CD4-positive, alpha-beta T cell treated with Interleukin-12 subunit alpha and Interleukin-12 subunit beta, for 1 hour (primary cell): ENCODE results near the gene WT1.

Experiments
- DNase-seq: peaks from one replicate; pipeline ENCODE4 v3.0.0-alpha.2; 2020

WT1 gene

GRCh38 chr11:32420937-32421901 is 14.1 kb downstream of the WT1 start:
- DNase-seq = peak; percentile 51

DNA sequence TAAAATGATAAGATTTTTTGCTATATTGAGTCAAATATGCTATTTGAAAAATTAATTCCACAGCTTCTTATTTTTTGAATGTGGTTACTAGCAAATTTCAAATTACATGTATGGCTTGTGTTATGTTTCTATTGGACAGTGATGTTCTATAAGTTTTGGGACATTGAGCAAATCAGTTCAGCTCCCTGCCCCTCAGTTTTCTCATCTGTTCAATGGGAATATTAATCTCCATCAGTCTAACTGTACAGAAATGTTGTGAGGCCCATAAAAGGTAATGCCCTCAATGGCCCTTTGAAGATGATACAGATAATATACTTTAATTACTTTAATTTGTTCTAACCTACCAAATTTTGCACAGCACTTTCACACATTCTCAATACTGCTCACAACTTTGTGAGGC is 15.2 kb downstream of the WT1 start:
- no peak for DNase-seq

- no peak for DNase-seq
Measured at GRCh38 chr11:32418836-32419235, 16.5 kb downstream of the WT1 start.

GRCh38 chr11:32417806-32418205 is 17.5 kb downstream of the WT1 start:
- DNase-seq = no peak

DNA sequence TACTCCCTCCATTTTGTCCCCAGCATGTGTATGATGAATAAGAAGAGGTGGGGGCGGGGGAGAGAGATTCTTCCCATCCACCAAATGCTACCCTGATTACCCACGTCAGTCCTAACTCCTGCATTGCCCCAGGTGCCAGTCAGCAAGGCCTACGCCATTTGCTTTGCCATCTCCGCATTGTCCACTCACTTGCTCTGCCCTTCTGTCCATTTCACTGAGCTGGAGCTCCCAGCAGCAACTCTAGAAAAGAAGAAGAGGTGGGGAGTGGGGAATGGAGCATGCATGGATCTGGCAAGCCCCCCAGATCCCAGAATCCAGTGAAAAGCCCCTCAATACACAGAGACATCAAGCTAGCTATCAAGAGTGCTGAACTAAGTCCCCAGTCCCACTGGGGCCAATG is 19.0 kb downstream of the WT1 start:
- no peak for DNase-seq

- no peak for DNase-seq
Measured at GRCh38 chr11:32414925-32415324, 20.4 kb downstream of the WT1 start.

DNA sequence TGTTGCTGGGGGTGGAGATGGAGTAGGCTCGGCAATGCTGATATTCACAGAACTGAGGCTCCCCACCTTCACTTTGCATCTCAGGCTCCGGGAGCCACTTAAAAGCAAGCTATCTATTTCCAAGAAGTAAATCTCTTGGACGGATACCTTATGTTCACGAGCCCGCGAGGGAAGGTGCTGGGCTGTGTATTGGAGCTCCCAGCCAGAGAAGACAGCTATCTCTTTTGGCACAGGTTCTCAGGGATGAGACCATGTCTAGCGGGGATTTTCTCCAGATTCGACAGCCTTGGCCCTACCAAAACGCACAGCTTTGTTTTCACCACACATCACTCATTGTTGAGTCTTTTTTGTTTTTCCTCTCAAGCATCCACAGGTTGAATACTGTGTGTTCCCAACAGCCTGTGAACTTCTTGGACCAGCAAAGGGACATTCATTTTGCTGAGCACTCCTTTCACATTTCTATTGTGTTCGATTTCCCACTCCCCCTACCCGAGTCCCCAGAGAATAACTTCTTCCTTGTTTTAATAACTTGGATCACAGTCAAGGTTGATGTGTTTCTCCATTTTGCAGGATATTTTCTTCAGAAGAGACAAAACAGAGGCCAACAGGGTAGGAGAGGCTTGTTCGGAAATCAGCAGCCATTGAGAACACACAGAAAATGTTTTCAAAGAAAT is 23.3 kb downstream of the WT1 start:
- no peak for DNase-seq

DNA sequence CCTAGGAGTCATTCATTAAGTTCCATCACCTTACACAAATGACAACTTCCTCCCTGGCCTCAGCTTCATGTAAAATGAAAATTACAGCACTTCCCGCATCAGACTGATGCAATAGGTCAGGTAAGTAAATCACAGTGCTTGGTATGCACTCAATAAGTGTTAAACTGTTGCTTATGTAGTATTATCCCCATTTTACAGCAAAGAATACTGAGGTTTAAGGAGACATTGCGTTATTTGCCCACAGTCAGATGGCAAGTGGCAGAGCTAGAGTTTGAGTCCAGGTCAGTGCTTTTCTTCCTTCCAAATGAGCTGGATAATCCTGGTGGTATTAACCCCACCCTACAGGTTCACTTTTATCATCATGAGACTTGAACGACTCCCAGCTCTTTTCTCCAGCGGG is 29.7 kb downstream of the WT1 start:
- DNase-seq = no peak

GRCh38 chr11:32402836-32403235 is 32.5 kb downstream of the WT1 start:
- no peak for DNase-seq

- DNase-seq = no peak
Measured at GRCh38 chr11:32400670-32401369, 34.5 kb downstream of the WT1 start.

GRCh38 chr11:32400196-32400595 is 35.1 kb downstream of the WT1 start:
- no peak for DNase-seq

DNA sequence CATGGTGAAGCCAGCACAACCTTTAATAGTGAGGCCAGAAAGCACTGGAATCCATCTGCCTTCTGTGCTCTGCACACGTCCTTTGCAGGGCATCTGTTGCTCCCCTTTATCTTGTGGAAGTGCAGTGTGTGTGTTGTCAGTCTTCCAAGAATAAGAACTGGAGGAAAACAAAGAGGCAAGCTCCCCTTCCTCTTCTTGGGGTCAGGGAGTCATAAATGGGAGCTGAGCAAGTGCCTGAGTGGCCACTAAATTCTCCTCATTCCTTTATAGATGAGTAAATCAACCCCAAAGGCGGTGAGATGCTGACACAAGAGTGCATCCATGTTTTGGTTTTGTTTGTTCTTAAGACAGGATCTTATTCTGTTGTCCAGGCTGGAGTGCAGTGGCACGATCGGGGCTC is 38.3 kb downstream of the WT1 start:
- DNase-seq = no peak

- no peak for DNase-seq
Measured at GRCh38 chr11:32396331-32396730, 39.0 kb downstream of the WT1 start.

DNA sequence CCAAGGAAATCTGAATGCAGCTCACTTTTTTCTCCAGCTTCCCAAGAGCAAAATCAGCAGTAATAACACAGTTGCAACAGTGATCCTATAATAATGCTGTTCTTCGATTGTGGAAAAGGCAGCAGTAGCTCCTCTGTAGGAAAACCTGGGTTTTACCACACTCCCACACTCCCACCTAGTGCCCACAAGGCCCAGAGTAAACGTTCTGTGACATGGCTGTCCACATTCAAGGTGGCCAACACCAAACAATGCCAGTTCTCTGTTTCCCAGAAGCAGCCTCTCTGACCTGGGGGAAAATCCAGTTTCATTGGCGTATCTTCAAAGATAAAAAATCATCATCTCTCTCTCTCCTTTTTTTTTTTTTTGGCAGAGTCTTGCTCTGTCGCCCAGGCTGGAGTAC is 40.2 kb downstream of the WT1 start:
- no peak for DNase-seq

- no peak for DNase-seq
Measured at GRCh38 chr11:32392840-32393239, 42.5 kb downstream of the WT1 start.

- no peak for DNase-seq
Measured at GRCh38 chr11:32391956-32392553, 43.3 kb downstream of the WT1 start.

GRCh38 chr11:32391479-32391878 is 43.9 kb downstream of the WT1 start:
- no peak for DNase-seq

DNA sequence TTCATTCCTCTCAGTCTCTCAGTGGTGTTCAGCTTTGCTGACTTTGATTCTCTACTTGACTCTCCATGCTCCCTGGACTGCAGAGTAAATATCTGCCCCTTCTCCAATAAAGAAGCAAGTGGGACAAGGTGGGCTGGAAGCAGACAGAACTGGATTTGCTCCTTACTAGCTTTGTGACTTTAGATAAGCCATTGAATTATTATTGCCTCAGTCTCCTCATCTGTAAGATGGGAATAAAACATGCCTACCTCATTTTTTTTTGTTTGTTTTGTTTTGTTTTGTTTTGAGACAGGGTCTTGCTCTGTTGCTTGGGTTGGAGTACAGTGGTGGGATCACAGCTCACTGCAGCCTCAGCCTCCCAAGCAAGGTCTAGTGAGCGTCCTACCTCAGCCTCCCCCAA is 44.6 kb downstream of the WT1 start:
- no peak for DNase-seq

- DNase-seq = no peak
Measured at GRCh38 chr11:32388871-32389770, 46.2 kb downstream of the WT1 start.

DNA sequence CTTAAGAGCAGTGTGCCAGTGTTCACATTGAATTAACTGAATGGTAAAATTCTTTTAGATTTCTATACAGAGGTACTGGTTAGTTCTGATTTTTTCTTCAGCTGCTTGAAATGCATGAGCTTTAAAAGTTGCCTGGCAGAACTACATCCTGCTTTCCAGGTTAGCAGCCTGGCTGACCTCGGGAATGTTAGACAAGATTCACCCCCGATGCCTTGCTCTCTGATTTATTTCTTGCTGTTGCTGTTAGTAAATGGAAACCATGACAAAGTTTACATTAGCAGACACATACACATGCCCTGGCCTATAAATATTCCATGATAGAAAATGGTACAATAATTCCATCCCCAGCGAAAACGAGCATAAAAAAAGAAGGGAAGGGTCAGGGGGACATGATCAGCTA is 47.0 kb downstream of the WT1 start:
- DNase-seq = no peak

DNA sequence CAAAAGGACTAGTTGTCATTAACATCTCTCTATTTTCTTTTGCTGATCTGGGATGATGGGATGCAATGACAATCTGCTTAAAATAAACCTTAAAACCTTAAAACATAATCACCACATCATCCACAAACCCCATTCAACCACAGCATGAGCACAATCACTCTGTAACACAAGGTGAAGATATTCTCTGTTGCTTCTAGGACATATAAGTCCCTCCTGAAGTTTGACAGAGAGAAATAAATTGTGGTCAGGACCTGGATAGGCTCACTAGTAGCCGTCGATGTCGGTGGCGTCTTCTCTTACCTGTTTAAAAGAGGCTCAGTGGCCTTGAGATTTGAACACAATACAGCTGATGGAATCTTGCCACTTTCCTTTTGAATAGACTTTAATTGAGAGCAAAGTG is 47.9 kb downstream of the WT1 start:
- DNase-seq = no peak

- DNase-seq = no peak
Measured at GRCh38 chr11:32386770-32387377, 48.5 kb downstream of the WT1 start.
